CD8-positive, alpha-beta memory T cell (primary cell): ENCODE measurements around the gene TLR1. TPM values are rescaled to one million over a fixed set of nuclear protein-coding genes. Genes with fewer than 3 reads are reported as not detected.

Experiments used
- CTCF ChIA-PET: fragments of 350-600 bp; sonication (Branson Sonifier 250); formaldehyde crosslinking; loops from one replicate; lab custom pipeline; 2021; ENCODE audit warnings: antibody characterized with exemption; lab: Charles Lee
- POLR2A ChIA-PET: fragments of 350-600 bp; sonication (Branson Sonifier 250); formaldehyde crosslinking; loops from one replicate; lab custom pipeline; 2021; ENCODE audit warnings: antibody characterized with exemption; lab: Charles Lee
- DNase-seq, 5 donors: peaks; one replicate each; pipeline versions ENCODE4 v3.0.0 to v3.0.0-alpha.2; 2020 to 2022; ENCODE audit warnings: mixed read lengths in 1 of 5
- H3K27ac ChIP-seq: one replicate; pipeline ENCODE4 v1.7.0; 2013; ENCODE audit warnings: low read depth, mild to moderate bottlenecking, low read length, moderate library complexity
- H3K27me3 ChIP-seq: 2 replicates; pipeline ENCODE4 v1.7.0; 2013; ENCODE audit warnings: low read length, mild to moderate bottlenecking; ENCODE audit not compliant: insufficient read depth, poor library complexity, severe bottlenecking
- H3K36me3 ChIP-seq: 2 replicates; pipeline ENCODE4 v1.7.0; 2013; ENCODE audit warnings: mild to moderate bottlenecking, low read length, moderate library complexity; ENCODE audit not compliant: insufficient read depth
- H3K4me1 ChIP-seq: 2 replicates; pipeline ENCODE4 v1.7.0; 2013; ENCODE audit warnings: mild to moderate bottlenecking, low read length, moderate library complexity; ENCODE audit not compliant: insufficient read depth
- H3K4me3 ChIP-seq: 2 replicates; pipeline ENCODE4 v1.7.0; 2013; ENCODE audit warnings: mild to moderate bottlenecking, low read length
- H3K9me3 ChIP-seq: 2 replicates; pipeline ENCODE4 v1.7.0; 2013; ENCODE audit warnings: mild to moderate bottlenecking, low read length
- H3K27ac Mint-ChIP-seq, 8 donors: one replicate each; pipeline ENCODE4 v1.8.0; 2020 to 2021; ENCODE audit warnings: mixed read lengths in 8 of 8, mild to moderate bottlenecking in 6 of 8, inconsistent platforms in 3 of 8, moderate library complexity in 3 of 8
- H3K27me3 Mint-ChIP-seq, 2 donors: one replicate each; pipeline ENCODE4 v1.8.0; 2020 to 2021; ENCODE audit warnings: mixed read lengths in 2 of 2, mild to moderate bottlenecking in 1 of 2, moderate library complexity in 1 of 2
- H3K36me3 Mint-ChIP-seq, 3 donors: one replicate each; pipeline ENCODE4 v1.8.0; 2020 to 2021; ENCODE audit warnings: mixed read lengths in 3 of 3, inconsistent platforms in 1 of 3, mild to moderate bottlenecking in 1 of 3
- H3K4me1 Mint-ChIP-seq, 3 donors: one replicate each; pipeline ENCODE4 v1.8.0; 2020 to 2021; ENCODE audit warnings: mixed read lengths in 3 of 3, inconsistent platforms in 1 of 3, mild to moderate bottlenecking in 1 of 3
- H3K4me3 Mint-ChIP-seq, 7 donors: one replicate each; pipeline ENCODE4 v1.8.0; 2020 to 2021; ENCODE audit warnings: mixed read lengths in 7 of 7, mild to moderate bottlenecking in 6 of 7, moderate library complexity in 4 of 7, inconsistent platforms in 2 of 7
- H3K9me3 Mint-ChIP-seq, 5 donors: one replicate each; pipeline ENCODE4 v1.8.0; 2020 to 2022; ENCODE audit warnings: mixed read lengths in 5 of 5, mild to moderate bottlenecking in 3 of 5, moderate library complexity in 2 of 5, inconsistent platforms in 1 of 5
- polyA plus RNA-seq: library from polyadenylated mRNA; unstranded; fragments of 300-500 nt; fragmentation: Illumina TruSeq; gene quantifications from one replicate; pipeline ENCODE4 v1.2.3, GENCODE V29; 2021
- total RNA-seq, 2 experiments: library from RNA; stranded (reverse); gene quantifications; one replicate each; pipeline ENCODE4 v1.2.3, GENCODE V29; 2021

TLR1 gene
- total and polyA plus RNA-seq, 3 experiments from 2014 or later, result 1.3 to 9.8 (median 2.1) TPM

DNA sequence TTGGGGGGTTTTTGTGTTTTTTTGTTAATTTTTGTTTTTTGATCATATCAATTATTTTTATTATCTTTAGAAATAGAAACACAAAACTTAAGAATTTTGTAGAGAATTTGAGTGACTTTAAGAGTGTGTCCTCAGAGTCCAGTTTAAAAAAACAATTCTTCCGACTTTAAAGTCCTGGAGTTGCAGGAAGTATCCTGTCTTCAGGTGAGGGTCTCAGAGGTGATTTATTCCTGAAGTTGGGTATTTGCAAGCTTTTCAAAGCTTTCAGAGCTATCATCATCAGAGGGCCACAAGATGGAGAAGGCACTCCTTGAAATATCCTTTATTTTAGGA lies 44.8 kb downstream of the TLR1 start:
- H3K27me3 Mint-ChIP-seq, result peaks cover 0 to 11% of the 10 kb centered on the region in 2 donors
- Histone ChIP-seq H3K9me3 (no peaks in the 10 kb centered on the region), H3K4me3 (no peak overlapping the region), H3K36me3 (no peaks in the 10 kb centered on the region), H3K27ac (no peak overlapping the region), H3K4me1 (no peaks in the 10 kb centered on the region), H3K27me3 (no peaks in the 10 kb centered on the region)
- H3K4me3 Mint-ChIP-seq, result no peak overlapping the region
- H3K36me3 Mint-ChIP-seq, result no peaks in the 10 kb centered on the region
- ChIA-PET CTCF (interaction anchor here (0.6 to 6.5 kb wide), 29 partner anchors 11 to 1329 kb away, joined by 3 to 62 read pairs (median 4); partner anchors contain the start of genes FAM114A1, TLR1, TLR10 and TLR6), POLR2A (interaction anchor here (0.5 to 1.0 kb wide), 2 partner anchors 96 to 872 kb away, joined by 3 to 4 read pairs; no protein-coding TSS in a partner anchor)
- H3K9me3 Mint-ChIP-seq, result no peaks in the 10 kb centered on the region
- H3K4me1 Mint-ChIP-seq, result peaks cover 4 to 10% (median 8%) of the 10 kb centered on the region in 3 donors
- H3K27ac Mint-ChIP-seq, result no peak overlapping the region
- no peak for DNase-seq

- no peak overlapping the region for H3K27ac ChIP-seq
- H3K4me1 ChIP-seq, result no peaks in the 10 kb centered on the region
- POLR2A ChIA-PET, result interaction anchor here (0.5 to 1.0 kb wide), 2 partner anchors 97 to 873 kb away, joined by 3 to 4 read pairs; no protein-coding TSS in a partner anchor
Measured at GRCh38 chr4:38759113-38759789, 45.3 kb downstream of the TLR1 start.

DNA sequence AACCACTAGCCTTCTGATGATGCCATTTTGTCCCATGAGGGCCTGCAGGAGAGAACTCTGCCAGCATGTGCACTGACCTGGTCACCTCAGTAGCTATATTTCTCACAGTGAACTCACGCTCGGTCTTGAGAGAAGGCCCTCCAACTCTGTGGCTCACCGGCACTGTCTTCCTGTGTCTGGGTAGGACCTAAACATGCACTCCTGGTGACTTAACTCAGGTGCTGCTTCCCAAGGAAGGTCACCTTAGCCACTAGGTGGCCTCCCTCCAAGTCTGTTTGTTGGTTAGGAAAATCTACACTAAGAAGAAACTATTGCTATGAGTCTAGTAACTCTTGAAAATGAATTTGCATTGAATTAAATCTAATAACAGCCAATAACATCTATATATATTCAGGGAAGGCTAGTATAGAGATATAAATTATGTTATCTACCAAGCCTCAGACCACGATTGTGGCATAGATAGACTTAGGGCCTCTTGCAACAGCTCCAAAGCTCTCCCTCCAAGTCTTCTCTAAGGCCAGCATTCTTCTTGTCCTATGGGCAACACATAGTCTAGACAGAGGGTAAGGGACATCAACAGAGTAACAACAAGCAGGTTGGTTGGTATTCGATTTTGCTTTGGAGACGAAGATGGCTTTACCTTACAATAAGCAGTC lies 46.5 kb downstream of the TLR1 start:
- Mint-ChIP-seq H3K27me3 (peaks cover 0 to 11% of the 10 kb centered on the region in 2 donors), H3K4me1 (peaks cover 4 to 10% (median 8%) of the 10 kb centered on the region in 3 donors), H3K9me3 (no peaks in the 10 kb centered on the region), H3K36me3 (no peaks in the 10 kb centered on the region), H3K4me3 (no peak overlapping the region), H3K27ac (no peak overlapping the region)
- Histone ChIP-seq H3K36me3 (no peaks in the 10 kb centered on the region), H3K27ac (no peak overlapping the region), H3K4me1 (no peaks in the 10 kb centered on the region), H3K4me3 (no peak overlapping the region), H3K27me3 (no peaks in the 10 kb centered on the region), H3K9me3 (no peaks in the 10 kb centered on the region)
- DNase-seq, result no peak
- CTCF ChIA-PET, result interaction anchor here (0.7 to 6.5 kb wide), 7 partner anchors 13 to 145 kb away, joined by 3 to 62 read pairs (median 33); partner anchors contain the start of genes TLR1 and TLR10
- POLR2A ChIA-PET, result no interaction called here

More at GRCh38 chr4:38759113-38759789, 45.3 kb downstream of the TLR1 start:
- Mint-ChIP-seq H3K36me3 (no peaks in the 10 kb centered on the region), H3K4me3 (no peak overlapping the region), H3K9me3 (no peaks in the 10 kb centered on the region), H3K27ac (no peak overlapping the region), H3K4me1 (peaks cover 4 to 10% (median 8%) of the 10 kb centered on the region in 3 donors), H3K27me3 (peaks cover 0 to 11% of the 10 kb centered on the region in 2 donors)
- Histone ChIP-seq H3K9me3 (no peaks in the 10 kb centered on the region), H3K36me3 (no peaks in the 10 kb centered on the region), H3K27me3 (no peaks in the 10 kb centered on the region), H3K4me3 (no peak overlapping the region)
- CTCF ChIA-PET, result interaction anchor here (0.6 to 6.5 kb wide), 30 partner anchors 12 to 1330 kb away, joined by 3 to 62 read pairs (median 4); partner anchors contain the start of genes FAM114A1, TLR1, TLR10 and TLR6
- peak in 4 of 5 donors; percentile 13 to 68 (median 54) for DNase-seq

GRCh38 chr4:38752941-38753806 lies 51.4 kb downstream of the TLR1 start:
- H3K4me1 Mint-ChIP-seq, result peaks cover 7 to 10% (median 8%) of the 10 kb centered on the region in 3 donors
- no peak overlapping the region for H3K4me3 ChIP-seq
- peaks cover 0 to 6% (median 4%) of the 10 kb centered on the region in 3 donors for H3K36me3 Mint-ChIP-seq
- H3K27me3 ChIP-seq, result no peaks in the 10 kb centered on the region
- no peak overlapping the region for H3K4me3 Mint-ChIP-seq
- ChIA-PET POLR2A (no interaction called here), CTCF (no interaction called here)
- H3K9me3 ChIP-seq, result no peaks in the 10 kb centered on the region
- no peak overlapping the region for H3K27ac Mint-ChIP-seq
- no peaks in the 10 kb centered on the region for H3K4me1 ChIP-seq
- H3K9me3 Mint-ChIP-seq, result peaks cover 2 to 8% (median 6%) of the 10 kb centered on the region in 5 donors
- H3K27ac ChIP-seq, result no peak overlapping the region
- no peak for DNase-seq
- no peaks in the 10 kb centered on the region for H3K36me3 ChIP-seq
- peaks cover 0 to 5% of the 10 kb centered on the region in 2 donors for H3K27me3 Mint-ChIP-seq

DNA sequence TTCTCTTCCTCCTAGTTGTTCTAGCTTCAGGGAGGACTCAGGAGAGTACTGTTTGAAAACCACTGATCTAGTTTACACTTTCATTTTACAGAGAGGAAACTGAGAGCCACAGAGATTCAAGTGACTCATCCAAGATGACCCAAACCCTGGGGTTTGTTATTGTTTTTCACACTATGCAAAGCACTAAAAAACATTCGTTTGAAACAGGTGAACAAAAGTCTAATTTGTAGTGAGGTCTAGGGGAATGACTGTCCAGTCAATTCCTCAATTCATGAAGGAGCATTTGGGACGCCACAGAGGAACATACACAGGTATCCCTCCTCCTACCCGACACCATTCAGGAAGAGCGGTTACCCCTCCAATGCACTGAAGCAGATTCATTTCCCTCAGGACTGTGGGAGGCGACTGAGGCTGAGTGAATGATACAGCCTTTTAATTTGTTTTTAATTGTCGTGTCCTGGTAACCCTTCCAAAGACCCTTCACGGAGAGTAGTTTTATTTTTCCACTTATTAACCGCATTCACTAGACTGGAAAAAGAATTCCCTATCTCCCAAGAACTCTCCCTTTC lies 52.1 kb downstream of the TLR1 start:
- Mint-ChIP-seq H3K36me3 (peaks cover 0 to 8% (median 5%) of the 10 kb centered on the region in 3 donors), H3K4me1 (peaks cover 7 to 10% (median 8%) of the 10 kb centered on the region in 3 donors), H3K27me3 (peaks cover 0 to 5% of the 10 kb centered on the region in 2 donors), H3K9me3 (peaks cover 4 to 10% (median 8%) of the 10 kb centered on the region in 5 donors), H3K27ac (peak overlapping the region in 3 of 8 donors; percentile 25 to 39 (median 26)), H3K4me3 (no peak overlapping the region)
- Histone ChIP-seq H3K4me1 (no peaks in the 10 kb centered on the region), H3K27ac (no peak overlapping the region), H3K9me3 (no peaks in the 10 kb centered on the region), H3K27me3 (no peaks in the 10 kb centered on the region), H3K36me3 (no peaks in the 10 kb centered on the region), H3K4me3 (no peak overlapping the region)
- ChIA-PET POLR2A (no interaction called here), CTCF (no interaction called here)
- no peak for DNase-seq

GRCh38 chr4:38751341-38752010 lies 53.1 kb downstream of the TLR1 start:
- H3K4me3 Mint-ChIP-seq, result no peak overlapping the region
- H3K27ac ChIP-seq, result no peak overlapping the region
- H3K27me3 Mint-ChIP-seq, result peaks cover 0 to 3% of the 10 kb centered on the region in 2 donors
- no peaks in the 10 kb centered on the region for H3K9me3 ChIP-seq
- POLR2A ChIA-PET, result no interaction called here
- H3K9me3 Mint-ChIP-seq, result peaks cover 4 to 13% (median 11%) of the 10 kb centered on the region in 5 donors
- CTCF ChIA-PET, result no interaction called here
- H3K27ac Mint-ChIP-seq, result no peak overlapping the region
- H3K27me3 ChIP-seq, result no peaks in the 10 kb centered on the region
- H3K4me3 ChIP-seq, result no peak overlapping the region
- peaks cover 0 to 16% (median 5%) of the 10 kb centered on the region in 3 donors for H3K36me3 Mint-ChIP-seq
- H3K4me1 ChIP-seq, result no peaks in the 10 kb centered on the region
- DNase-seq, result no peak
- peaks cover 7 to 10% (median 8%) of the 10 kb centered on the region in 3 donors for H3K4me1 Mint-ChIP-seq
- H3K36me3 ChIP-seq, result no peaks in the 10 kb centered on the region

GRCh38 chr4:38749336-38749735 lies 55.3 kb downstream of the TLR1 start:
- Mint-ChIP-seq H3K4me3 (no peak overlapping the region), H3K27me3 (no peaks in the 10 kb centered on the region), H3K4me1 (peaks cover 7 to 10% (median 8%) of the 10 kb centered on the region in 3 donors), H3K36me3 (peaks cover 0 to 16% (median 5%) of the 10 kb centered on the region in 3 donors), H3K9me3 (peaks cover 4 to 13% (median 11%) of the 10 kb centered on the region in 5 donors), H3K27ac (no peak overlapping the region)
- H3K36me3 ChIP-seq, result no peaks in the 10 kb centered on the region
- CTCF ChIA-PET, result no interaction called here
- no peaks in the 10 kb centered on the region for H3K27me3 ChIP-seq
- no peak for DNase-seq
- POLR2A ChIA-PET, result no interaction called here
- H3K9me3 ChIP-seq, result no peaks in the 10 kb centered on the region
- H3K27ac ChIP-seq, result no peak overlapping the region
- no peaks in the 10 kb centered on the region for H3K4me1 ChIP-seq
- no peak overlapping the region for H3K4me3 ChIP-seq
